Karpas-422 (cell line): Measurements from ENCODE around the gene NPTX2. TPM values are rescaled to one million over a fixed set of nuclear protein-coding genes. Genes with fewer than 3 reads are reported as not detected.

Source experiments
- DNase-seq: peaks from one replicate; pipeline ENCODE4 v3.0.0-alpha.2; 2015
- H2AFZ ChIP-seq: fragments of 200-600 bp; sonication (generic); 2 replicates; pipeline ENCODE4 v1.6.1; 2014; ENCODE audit warnings: antibody characterized with exemption, low read length, mixed read lengths
- H3K27ac ChIP-seq: fragments of 200-600 bp; sonication (generic); 2 replicates; pipeline ENCODE4 v1.5.1; 2014; ENCODE audit warnings: mild to moderate bottlenecking, low read length, moderate library complexity
- H3K27me3 ChIP-seq: fragments of 200-600 bp; sonication (generic); 2 replicates; pipeline ENCODE4 v1.6.1; 2014; ENCODE audit warnings: low read length, mixed read lengths
- H3K36me3 ChIP-seq: fragments of 200-600 bp; sonication (generic); 2 replicates; pipeline ENCODE4 v1.6.1; 2014; ENCODE audit warnings: low read length, mixed read lengths; ENCODE audit not compliant: insufficient read depth
- H3K4me1 ChIP-seq: fragments of 200-600 bp; sonication (generic); 2 replicates; pipeline ENCODE4 v1.6.1; 2014; ENCODE audit warnings: mild to moderate bottlenecking, low read length, mixed read lengths
- H3K4me2 ChIP-seq: fragments of 200-600 bp; sonication (generic); 2 replicates; pipeline ENCODE4 v1.6.1; 2014; ENCODE audit warnings: low read length, low read depth, mild to moderate bottlenecking; ENCODE audit not compliant: poor library complexity, severe bottlenecking
- H3K4me3 ChIP-seq: fragments of 200-600 bp; sonication (generic); 2 replicates; pipeline ENCODE4 v1.5.1; 2014; ENCODE audit warnings: mild to moderate bottlenecking, antibody characterized with exemption, low read length, mixed read lengths
- H3K79me2 ChIP-seq: fragments of 200-600 bp; sonication (generic); 2 replicates; pipeline ENCODE4 v1.6.1; 2014; ENCODE audit warnings: mild to moderate bottlenecking, low read length, mixed read lengths
- H3K9ac ChIP-seq: fragments of 200-600 bp; sonication (generic); 2 replicates; pipeline ENCODE4 v1.6.0; 2014; ENCODE audit warnings: low read length
- H3K9me2 ChIP-seq: fragments of 200-600 bp; sonication (generic), shearing (Covaris generic); replicated peaks from 2 replicates; pipeline ENCODE4 v1.6.0; 2014; ENCODE audit warnings: mild to moderate bottlenecking, low read length, moderate library complexity; ENCODE audit not compliant: insufficient read depth
- H3K9me3 ChIP-seq: fragments of 300-700, 200-600 bp; sonication (generic); 2 replicates; pipeline ENCODE4 v1.6.1; 2014; ENCODE audit warnings: low read length, mixed read lengths
- H4K20me1 ChIP-seq: fragments of 200-600 bp; sonication (generic); 2 replicates; pipeline ENCODE4 v1.6.1; 2014; ENCODE audit warnings: mild to moderate bottlenecking, antibody characterized with exemption, low read length, low read depth; ENCODE audit not compliant: insufficient read depth
- total RNA-seq: library from RNA; depleted of rRNA; stranded (reverse); fragments of >200 nt; shearing (Covaris generic); gene quantifications from 2 replicates; pipeline ENCODE4 v1.2.3, GENCODE V29; 2014; ENCODE audit warnings: low replicate concordance

NPTX2 gene
- total RNA-seq, 1 experiment from 2014 or later: not detected

DNA sequence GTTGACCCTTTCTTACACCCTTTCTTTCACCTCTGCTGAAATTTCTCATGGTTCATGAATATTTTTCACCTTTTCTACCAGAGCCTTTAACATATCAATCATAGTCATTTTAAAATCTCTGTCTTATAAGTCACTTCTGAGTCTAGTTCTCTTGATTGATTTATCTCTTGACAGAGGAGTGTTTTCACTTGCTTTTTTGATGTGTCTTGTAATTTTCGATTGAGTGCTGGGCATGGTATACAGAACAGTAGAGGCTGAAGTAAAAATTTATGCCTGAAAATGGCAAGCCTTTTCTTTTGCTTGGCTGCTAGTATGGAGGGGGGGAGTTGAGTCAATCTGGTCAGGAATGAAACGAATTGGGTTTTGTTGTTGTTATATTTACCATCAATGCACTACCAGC is 41.2 kb upstream of the NPTX2 start:
- Histone ChIP-seq H3K4me1 (peaks cover 5% of the 10 kb centered on the region), H3K4me3 (no peak overlapping the region), H3K27me3 (no peaks in the 10 kb centered on the region), H3K4me2 (no peak overlapping the region), H3K9ac (no peak overlapping the region), H3K9me3 (peaks cover 3% of the 10 kb centered on the region; the same call in 1 of the 2 replicates), H3K27ac (no peak overlapping the region), H3K79me2 (no peaks in the 10 kb centered on the region), H4K20me1 (no peaks in the 10 kb centered on the region), H3K9me2 (no peaks in the 10 kb centered on the region), H3K36me3 (no peaks in the 10 kb centered on the region), H2AFZ (no peak overlapping the region)
- no peak for DNase-seq

DNA sequence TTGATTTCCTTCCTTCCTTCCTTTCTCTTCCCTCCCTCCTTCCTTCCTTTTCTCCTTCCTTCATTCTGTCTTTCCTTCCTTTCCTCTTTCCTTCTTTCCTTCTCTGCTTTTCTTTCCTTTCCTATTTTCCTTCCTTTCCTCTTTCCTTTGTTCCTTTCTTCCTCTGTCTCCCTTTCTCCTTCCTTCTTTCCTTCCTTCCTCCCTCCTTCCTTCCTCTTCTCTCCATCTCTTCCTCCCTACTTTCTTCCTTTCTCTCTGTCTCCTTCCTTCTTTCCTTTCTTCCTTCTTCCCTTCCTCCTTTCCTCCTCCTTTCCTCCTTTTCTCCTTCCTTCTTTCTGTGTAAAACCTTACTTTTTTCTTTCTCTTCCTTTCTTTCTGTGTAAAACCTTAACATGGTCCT is 32.3 kb upstream of the NPTX2 start:
- Histone ChIP-seq H3K36me3 (no peaks in the 10 kb centered on the region), H2AFZ (no peak overlapping the region), H3K9me2 (no peaks in the 10 kb centered on the region), H3K4me1 (peaks cover 3% of the 10 kb centered on the region; the same call in 1 of the 2 replicates), H3K4me3 (no peak overlapping the region), H4K20me1 (no peaks in the 10 kb centered on the region), H3K27me3 (no peaks in the 10 kb centered on the region), H3K9ac (no peak overlapping the region), H3K4me2 (no peak overlapping the region), H3K27ac (no peak overlapping the region), H3K9me3 (no peaks in the 10 kb centered on the region), H3K79me2 (no peaks in the 10 kb centered on the region)
- DNase-seq: no peak

DNA sequence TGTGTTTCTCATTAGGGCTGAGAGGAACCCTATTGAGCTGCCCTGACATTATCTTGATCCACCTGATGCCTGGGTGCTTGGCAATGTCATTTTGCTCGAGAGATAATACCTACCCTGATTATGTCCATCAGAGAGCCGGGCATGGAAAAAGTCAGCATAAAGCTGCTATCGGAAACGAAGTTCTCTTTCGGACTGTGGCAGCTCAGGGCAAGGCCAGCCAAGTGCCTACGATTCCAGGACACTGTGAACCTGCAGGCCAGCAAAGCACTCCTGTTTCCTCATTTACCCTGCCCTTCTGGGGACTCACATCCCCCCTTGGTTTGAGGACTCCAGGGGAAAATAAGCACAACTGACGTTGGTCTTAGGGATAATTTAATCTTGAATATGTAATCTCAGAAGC is 25.2 kb upstream of the NPTX2 start:
- no peak overlapping the region for H2AFZ ChIP-seq
- H3K79me2 ChIP-seq: no peaks in the 10 kb centered on the region
- H3K4me3 ChIP-seq: no peak overlapping the region
- no peak overlapping the region for H3K4me2 ChIP-seq
- H3K9me3 ChIP-seq: no peaks in the 10 kb centered on the region
- no peaks in the 10 kb centered on the region for H4K20me1 ChIP-seq
- H3K9me2 ChIP-seq: no peaks in the 10 kb centered on the region
- H3K27ac ChIP-seq: no peak overlapping the region
- DNase-seq: no peak
- H3K9ac ChIP-seq: no peak overlapping the region
- H3K36me3 ChIP-seq: no peaks in the 10 kb centered on the region
- H3K27me3 ChIP-seq: no peaks in the 10 kb centered on the region; the same call in 1 of the 2 replicates
- H3K4me1 ChIP-seq: no peaks in the 10 kb centered on the region

DNA sequence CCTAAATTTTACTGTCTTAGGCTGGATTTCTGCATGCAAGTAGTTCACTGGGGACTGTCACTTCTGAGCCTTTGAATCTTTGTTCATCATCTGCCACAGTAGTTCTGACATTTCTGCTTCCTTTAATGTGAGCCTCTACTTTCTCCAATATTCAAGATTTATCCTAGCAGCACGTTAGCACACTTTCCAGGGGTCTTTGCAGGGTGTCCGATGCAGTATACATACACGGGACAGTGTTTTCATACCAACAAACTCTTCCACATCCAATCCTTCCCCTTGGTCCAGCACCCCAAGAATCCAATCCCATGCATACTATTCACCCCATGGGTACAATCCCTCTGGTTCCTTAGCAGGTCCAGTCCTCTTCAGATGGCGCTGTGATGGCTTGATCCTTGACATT is 22.7 kb upstream of the NPTX2 start:
- Histone ChIP-seq H3K4me2 (no peak overlapping the region), H3K79me2 (no peaks in the 10 kb centered on the region), H3K4me3 (no peak overlapping the region), H3K27ac (no peak overlapping the region), H4K20me1 (no peaks in the 10 kb centered on the region), H3K4me1 (no peaks in the 10 kb centered on the region), H3K9ac (no peak overlapping the region), H3K27me3 (no peaks in the 10 kb centered on the region; the same call in 1 of the 2 replicates), H3K9me2 (no peaks in the 10 kb centered on the region), H2AFZ (no peak overlapping the region), H3K9me3 (no peaks in the 10 kb centered on the region), H3K36me3 (no peaks in the 10 kb centered on the region)
- no peak for DNase-seq

DNA sequence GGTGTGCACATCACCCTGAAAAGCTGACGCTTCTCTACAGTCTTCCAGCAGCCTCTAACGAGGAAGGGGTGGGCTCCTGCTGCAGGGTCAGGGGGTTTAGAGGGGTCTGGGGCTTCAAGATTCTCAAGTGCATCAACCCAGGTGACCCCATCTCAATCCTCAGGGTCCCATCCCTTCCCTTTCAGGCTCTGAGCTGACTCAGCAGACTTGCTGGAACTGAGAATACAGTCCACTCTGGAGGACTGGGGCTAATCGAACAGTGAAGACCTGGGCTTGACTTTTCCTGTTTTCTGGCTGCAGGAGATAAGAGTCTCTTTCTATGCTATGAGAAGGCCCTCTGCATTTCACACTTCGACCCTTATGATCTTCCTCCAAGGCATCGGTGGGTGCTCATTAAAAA is 22.3 kb upstream of the NPTX2 start:
- Histone ChIP-seq H3K4me2 (no peak overlapping the region), H4K20me1 (no peaks in the 10 kb centered on the region), H3K4me1 (no peaks in the 10 kb centered on the region), H3K27ac (no peak overlapping the region), H3K9me3 (no peaks in the 10 kb centered on the region), H2AFZ (no peak overlapping the region), H3K9me2 (no peaks in the 10 kb centered on the region), H3K36me3 (no peaks in the 10 kb centered on the region), H3K4me3 (no peak overlapping the region), H3K79me2 (no peaks in the 10 kb centered on the region), H3K27me3 (no peaks in the 10 kb centered on the region; the same call in 1 of the 2 replicates), H3K9ac (no peak overlapping the region)
- DNase-seq: no peak

DNA sequence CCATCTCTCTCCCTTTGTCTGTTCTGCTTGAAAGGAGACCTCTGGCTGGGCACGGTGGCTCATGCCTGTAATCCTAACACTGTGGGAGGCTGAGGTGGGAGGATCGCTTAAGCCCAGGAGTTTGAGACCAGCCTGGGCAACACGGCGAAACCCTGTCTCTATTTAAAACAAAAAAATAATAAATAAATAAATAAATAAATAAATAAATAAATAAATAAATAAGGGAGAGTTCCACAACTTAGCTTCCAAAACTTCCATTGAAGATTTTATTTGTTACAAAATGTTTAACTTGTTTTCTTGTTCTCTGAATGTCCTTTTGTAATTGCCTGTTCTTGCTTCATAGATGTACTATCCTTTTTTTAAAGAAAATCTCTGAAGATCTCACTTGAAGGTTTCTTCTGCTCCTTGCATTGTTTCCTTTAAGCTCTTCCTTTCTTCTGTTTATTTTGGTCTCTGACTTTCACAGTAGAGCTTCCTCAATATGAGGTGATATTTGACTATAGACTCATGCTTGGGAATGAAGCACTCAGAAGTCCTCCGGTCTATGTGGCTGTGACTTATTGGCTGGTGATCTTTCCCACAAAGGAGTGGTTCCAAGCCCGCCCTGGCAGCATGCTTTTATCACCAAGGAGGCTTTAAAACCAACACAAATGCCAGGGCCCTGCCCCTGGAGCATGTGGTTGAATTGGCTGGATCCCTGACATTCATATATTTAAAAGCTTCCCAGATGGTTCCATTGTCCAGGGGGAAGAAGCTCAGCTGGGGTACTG is 18.1 kb upstream of the NPTX2 start:
- Histone ChIP-seq H3K9me2 (no peaks in the 10 kb centered on the region), H3K4me1 (no peaks in the 10 kb centered on the region), H2AFZ (no peak overlapping the region), H3K27me3 (no peaks in the 10 kb centered on the region), H4K20me1 (no peaks in the 10 kb centered on the region), H3K9ac (no peak overlapping the region), H3K79me2 (no peaks in the 10 kb centered on the region), H3K9me3 (no peaks in the 10 kb centered on the region), H3K4me2 (no peak overlapping the region), H3K36me3 (no peaks in the 10 kb centered on the region), H3K27ac (no peak overlapping the region), H3K4me3 (no peak overlapping the region)
- no peak for DNase-seq

DNA sequence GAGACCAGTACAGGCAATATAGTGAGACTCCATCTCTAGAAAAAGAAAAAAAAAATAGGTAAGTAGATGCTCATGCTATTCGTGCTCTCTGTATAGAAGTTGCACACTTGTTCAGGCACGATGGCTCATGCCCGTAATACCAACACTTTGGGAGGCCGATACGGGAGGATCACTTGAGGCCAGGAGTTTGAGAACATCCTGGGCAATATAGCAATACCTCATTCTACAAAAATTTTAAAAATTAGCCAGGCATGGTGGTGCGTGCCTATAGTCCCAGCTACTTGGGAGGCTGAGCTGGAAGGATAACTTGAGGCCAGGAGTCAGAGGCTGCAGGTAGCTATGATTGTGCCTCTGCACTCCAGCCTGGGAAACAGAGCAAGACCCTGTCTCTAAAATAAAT is 17.2 kb upstream of the NPTX2 start:
- H3K4me1 ChIP-seq: peaks cover 2% of the 10 kb centered on the region
- no peak for DNase-seq
- H3K27me3 ChIP-seq: no peaks in the 10 kb centered on the region
- no peak overlapping the region for H3K4me2 ChIP-seq
- H3K9ac ChIP-seq: no peak overlapping the region
- H3K79me2 ChIP-seq: no peaks in the 10 kb centered on the region
- H3K9me2 ChIP-seq: no peaks in the 10 kb centered on the region
- H3K27ac ChIP-seq: no peak overlapping the region
- no peak overlapping the region for H2AFZ ChIP-seq
- H3K4me3 ChIP-seq: no peak overlapping the region
- no peaks in the 10 kb centered on the region for H3K9me3 ChIP-seq
- H3K36me3 ChIP-seq: no peaks in the 10 kb centered on the region
- no peaks in the 10 kb centered on the region for H4K20me1 ChIP-seq

DNA sequence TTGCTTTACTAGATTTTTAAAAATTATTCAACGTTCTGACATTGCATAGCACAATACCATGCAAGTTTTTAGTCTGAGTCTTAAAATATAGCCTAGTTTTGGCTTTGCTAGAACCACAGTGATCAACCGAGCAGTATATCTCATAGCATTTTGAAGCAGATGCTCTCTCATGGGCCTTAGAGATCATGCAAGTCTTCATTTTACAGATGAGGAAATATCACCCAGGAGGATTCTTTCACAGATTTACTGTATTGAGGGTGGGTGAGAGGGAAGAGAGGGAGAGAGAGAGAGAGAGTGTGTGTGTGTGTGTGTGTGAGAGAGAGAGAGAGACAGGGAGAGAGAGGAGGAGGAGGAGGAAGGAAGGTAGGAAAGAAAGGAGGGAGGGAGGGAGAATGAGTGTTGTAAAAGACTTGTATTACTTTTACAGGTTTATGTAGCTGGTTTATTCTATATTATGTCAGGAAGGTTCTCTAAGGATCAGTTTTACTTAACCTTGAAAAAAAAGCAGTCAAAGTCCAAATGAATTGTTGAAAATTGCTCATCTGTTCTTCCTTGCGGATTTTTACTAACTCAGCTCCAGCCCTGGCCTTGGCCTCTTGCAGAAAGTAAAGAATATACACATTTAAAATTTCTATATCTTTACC is 14.2 kb upstream of the NPTX2 start:
- Histone ChIP-seq H3K9me3 (no peaks in the 10 kb centered on the region), H3K9me2 (no peaks in the 10 kb centered on the region), H3K36me3 (no peaks in the 10 kb centered on the region), H3K27ac (no peak overlapping the region), H2AFZ (no peak overlapping the region), H3K79me2 (no peaks in the 10 kb centered on the region), H4K20me1 (no peaks in the 10 kb centered on the region), H3K27me3 (no peaks in the 10 kb centered on the region), H3K4me2 (no peak overlapping the region), H3K4me3 (no peak overlapping the region), H3K9ac (no peak overlapping the region), H3K4me1 (peaks cover 10% of the 10 kb centered on the region)
- no peak for DNase-seq
